Hypothalamus (tissue), 51 donors: Measurements from ENCODE around the gene ADIPOR2.
"Not testable (repeated sequence)": the region's sequence is repeated elsewhere in the genome, so short reads cannot be mapped to it uniquely, and the experiment has no call there.

ENCODE experiments used
- DNase-seq, 51 donors: peaks; one replicate each; lab custom pipeline; 2025; lab: John Stamatoyannopoulos, UW

The ADIPOR2 gene

GRCh38 chr12:1702713-1703112 lies 11.8 kb downstream of the ADIPOR2 start:
- DNase-seq = no peak

- DNase-seq = no peak
These were observed 13.2 kb downstream of the ADIPOR2 start for GRCh38 chr12:1703771-1704722.

DNA sequence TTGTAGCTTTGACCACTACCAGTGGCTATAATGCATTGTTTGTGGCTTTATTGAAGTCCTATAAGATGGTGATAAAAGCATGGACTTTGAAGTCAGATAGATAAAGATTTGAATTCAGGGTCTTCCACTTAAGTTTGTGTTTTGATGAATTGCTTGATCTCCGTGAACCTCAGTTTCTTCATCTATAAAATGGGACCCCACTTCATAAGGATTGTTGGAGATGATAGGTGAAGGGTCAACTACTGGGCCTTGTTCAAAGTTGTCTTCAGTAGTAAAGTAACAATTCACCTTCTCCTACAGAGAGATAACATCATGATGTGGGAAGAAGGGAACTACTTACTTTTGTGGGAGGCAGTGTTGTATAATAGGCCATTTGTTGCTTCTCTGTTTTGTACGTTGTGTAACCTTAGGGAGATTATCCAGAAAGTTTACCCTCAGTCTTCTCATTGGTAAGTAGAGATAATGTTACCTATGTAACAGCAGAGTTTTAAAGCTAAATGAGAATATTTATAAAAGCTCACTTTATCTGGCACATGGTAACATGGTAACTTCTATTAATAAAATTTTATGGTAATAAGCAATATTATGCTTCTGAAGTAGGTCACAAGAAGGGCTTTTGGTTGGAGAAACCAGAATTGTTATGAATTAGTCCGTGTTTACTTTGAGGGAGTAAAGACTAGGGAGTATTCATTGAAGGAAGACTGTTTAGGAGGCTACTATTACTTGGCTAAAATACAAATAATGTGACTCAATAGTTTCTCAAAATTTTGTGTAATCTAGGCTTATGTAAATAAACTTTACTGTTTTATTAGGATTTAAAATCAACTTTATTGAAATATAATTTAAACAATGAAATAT lies 15.1 kb downstream of the ADIPOR2 start:
- DNase-seq = no peak

- DNase-seq = no peak
These were observed 15.7 kb downstream of the ADIPOR2 start for GRCh38 chr12:1706632-1706980.

GRCh38 chr12:1707051-1707450 lies 16.2 kb downstream of the ADIPOR2 start:
- no peak for DNase-seq

DNA sequence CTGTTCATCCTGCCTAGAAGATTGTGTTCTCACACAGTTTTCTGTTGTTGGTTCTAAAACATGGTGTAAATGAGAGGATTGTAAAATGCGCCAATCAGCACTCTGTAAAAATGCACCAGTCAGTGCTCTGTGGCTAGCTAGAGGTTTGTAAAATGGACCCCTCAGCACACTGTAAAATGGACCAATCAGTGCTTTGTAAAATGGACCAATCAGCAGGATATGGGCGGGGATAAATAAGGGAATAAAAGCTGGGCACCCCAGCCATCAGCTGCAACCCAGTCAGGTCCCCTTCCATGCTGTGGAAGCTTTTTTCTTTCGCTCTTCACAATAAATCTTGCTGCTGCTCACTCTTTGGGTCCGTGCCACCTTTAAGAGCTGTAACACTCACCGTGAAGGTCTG lies 19.1 kb downstream of the ADIPOR2 start:
- not testable (repeated sequence) for DNase-seq

DNA sequence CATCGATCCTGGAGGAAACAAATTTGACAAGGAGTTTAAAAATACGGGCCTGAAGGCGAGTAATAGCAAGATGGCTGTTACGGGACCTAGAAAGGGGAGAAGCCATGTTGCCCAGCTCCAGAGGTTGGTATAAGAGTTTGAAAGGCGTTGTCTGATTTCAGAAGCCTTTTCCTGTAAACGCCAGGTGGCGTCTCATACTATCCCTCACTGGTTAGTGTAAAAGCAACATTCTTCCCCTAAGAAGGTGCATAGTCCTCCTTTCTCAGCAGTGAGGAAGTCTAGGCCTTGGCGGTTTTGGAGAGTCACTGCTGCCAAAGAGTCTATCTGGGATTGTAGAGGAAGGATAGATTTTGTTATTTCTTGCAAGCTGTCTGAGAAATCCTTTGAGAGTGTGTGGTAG lies 20.0 kb downstream of the ADIPOR2 start:
- DNase-seq = not testable (repeated sequence)

DNA sequence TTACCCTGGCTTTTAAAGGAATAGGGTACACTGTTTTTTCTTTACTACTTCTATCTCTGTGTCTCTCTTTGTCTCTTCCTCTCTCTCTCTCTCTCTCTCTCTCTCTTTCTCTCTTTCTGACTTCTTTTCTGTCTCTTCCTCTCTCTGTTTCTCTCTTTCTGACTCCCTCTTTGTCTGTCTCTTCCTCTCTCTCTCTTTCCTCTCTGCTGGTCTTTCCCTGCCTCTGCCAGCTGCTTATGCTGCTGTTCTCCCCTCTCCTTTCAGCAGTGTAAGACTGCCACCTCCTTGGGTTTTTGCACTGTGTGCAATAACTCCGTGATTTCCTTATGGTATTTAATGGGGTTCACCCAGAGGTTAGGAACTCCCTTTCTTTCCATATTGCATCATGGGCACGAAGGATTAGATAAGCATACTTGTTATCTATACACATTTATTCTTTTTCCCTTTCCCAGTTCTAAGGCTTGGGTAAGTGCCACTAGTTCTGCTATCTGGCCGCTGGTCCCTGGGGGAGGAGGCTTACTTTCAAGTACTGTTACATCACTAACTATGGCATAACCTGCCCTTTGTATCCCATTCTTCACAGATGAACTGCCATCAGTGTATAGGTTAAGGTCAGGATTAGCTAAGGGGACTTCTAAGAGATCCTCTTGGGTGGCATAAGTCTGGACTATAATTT lies 20.8 kb downstream of the ADIPOR2 start:
- DNase-seq = not testable (repeated sequence)

DNA sequence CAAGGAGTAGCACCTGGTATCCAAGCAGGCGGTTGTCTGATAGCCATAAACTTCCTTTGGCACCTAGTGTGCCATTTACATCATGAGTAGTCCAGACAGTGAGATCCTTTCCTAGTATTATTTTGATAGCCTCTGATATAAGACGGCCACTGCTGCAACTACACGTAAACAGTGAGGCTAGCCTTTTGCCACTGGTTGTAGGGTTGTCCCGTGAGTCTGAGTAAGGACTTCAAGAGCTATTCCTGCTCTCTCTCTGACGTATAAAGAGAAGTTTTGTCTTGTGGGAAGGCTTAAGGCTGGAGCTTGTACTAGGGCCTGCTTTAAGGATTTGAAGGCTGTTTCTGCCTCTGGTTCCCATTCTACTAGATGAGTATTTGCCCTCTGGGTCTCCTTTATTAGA lies 21.4 kb downstream of the ADIPOR2 start:
- not testable (repeated sequence) for DNase-seq

- DNase-seq = not testable (repeated sequence)
These were observed 22.0 kb downstream of the ADIPOR2 start for GRCh38 chr12:1712852-1713251.

DNA sequence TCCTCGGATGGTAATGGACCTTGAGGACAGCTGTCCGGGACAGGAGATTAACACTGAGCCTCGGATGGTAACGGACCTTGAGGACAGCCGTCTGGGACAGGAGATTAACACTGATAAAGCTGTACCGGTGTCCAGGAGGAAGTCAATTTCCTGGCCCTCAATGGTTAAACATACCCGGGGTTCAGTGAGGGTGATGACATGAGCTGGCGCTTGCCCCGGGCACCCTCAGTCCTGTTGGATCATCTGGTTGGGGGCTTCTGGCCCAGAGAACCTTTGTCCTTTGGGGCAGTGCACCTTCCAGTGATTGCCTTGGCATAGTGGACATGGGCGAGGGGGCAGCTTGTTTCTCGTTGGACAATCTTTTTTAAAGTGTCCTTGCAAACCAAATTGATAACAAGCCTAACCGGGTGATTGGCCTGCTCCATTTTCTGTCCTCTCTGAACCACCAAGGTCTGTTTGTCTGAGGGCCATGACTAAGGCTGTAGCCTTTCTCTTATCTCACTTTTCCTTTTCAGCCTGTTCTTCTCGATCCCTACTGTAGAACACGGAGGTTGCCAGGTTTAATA lies 23.0 kb downstream of the ADIPOR2 start:
- DNase-seq = not testable (repeated sequence)

- not testable (repeated sequence) for DNase-seq
These were observed 24.6 kb downstream of the ADIPOR2 start for GRCh38 chr12:1715459-1715858.

DNA sequence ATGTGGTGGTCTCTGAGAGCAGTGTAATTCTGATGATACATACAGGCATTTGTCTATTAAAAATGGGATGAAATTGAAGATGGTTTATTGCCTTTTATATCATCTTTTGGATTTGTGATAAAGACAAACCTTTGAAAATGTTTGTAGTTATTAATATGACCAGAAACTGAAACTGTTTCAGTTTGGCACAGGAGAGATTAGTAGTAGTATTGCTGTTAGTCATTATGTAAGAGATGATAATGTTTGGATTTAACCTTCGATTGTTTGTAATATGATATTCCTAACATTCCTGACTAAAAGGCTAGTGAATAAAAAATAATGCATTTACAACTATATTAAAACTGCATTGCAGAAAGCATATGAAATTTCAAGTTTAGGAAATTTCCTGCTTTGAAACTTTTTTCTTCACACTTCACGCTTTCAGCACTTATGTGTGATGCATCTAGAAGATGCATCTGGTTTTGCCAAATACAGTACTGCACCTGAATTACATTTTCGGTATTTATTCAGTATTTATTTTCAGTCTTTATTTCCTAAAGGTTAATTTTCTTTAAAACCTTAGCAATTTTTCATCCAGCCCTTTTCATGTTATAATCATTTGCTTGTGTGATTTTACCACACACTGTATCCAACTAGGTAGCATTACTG lies 25.5 kb downstream of the ADIPOR2 start:
- DNase-seq = no peak

- DNase-seq = no peak
These were observed 26.0 kb downstream of the ADIPOR2 start for GRCh38 chr12:1716911-1717310.

- no peak for DNase-seq
These were observed 28.3 kb downstream of the ADIPOR2 start for GRCh38 chr12:1719139-1719538.

GRCh38 chr12:1720494-1720893 lies 29.6 kb downstream of the ADIPOR2 start:
- no peak for DNase-seq

GRCh38 chr12:1723721-1724120 lies 32.9 kb downstream of the ADIPOR2 start:
- no peak for DNase-seq

DNA sequence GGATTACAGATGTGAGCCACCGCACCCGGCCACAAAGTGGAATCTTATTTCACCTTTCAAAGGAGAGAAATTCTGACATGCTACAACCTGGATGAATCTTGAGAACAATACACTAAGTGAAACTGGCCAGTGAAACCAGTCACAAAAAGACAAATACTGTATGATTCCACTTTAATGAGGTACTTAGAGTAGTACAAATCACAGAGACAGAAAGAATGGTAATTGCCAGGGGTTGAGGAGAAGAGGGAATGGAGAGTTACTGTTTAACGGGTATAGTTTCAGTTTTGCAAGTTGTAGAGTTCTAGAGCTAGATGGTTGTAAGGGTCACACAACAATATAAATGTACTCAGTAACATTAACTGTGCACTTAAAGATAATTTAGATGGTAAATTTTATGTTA lies 33.4 kb downstream of the ADIPOR2 start:
- no peak for DNase-seq

GRCh38 chr12:1726753-1727152 lies 35.9 kb downstream of the ADIPOR2 start:
- DNase-seq = no peak

DNA sequence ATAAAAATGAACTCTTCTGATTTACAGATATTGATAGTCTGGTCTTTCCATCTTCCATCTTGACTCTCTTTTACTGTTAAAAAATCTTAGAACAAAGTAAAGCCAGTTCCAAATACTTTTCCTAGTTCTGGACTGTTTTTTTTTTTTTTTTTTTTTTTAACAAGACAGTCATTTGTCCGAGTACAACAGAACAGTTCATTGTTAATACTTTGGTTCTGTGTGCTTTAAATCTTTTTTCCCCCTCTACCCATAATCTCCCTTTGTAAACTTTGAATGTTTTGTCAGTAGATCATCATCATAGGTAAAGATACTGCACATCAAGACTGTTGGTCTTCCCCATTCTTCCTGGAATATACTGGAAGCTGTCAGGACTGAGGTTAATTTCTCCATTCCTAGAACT lies 38.0 kb downstream of the ADIPOR2 start:
- DNase-seq = no peak
